ENCODE measurements around the gene BCL2L15. TPM values are rescaled to one million over a fixed set of nuclear protein-coding genes. Genes with fewer than 3 reads are reported as not detected.

Gene BCL2L15
- total and polyA plus RNA-seq, 2 of the 8 experiments (the other 6 are each of a cell fraction or from before 2014, with no cell fraction given), result 0.32 to 0.36 TPM

DNA sequence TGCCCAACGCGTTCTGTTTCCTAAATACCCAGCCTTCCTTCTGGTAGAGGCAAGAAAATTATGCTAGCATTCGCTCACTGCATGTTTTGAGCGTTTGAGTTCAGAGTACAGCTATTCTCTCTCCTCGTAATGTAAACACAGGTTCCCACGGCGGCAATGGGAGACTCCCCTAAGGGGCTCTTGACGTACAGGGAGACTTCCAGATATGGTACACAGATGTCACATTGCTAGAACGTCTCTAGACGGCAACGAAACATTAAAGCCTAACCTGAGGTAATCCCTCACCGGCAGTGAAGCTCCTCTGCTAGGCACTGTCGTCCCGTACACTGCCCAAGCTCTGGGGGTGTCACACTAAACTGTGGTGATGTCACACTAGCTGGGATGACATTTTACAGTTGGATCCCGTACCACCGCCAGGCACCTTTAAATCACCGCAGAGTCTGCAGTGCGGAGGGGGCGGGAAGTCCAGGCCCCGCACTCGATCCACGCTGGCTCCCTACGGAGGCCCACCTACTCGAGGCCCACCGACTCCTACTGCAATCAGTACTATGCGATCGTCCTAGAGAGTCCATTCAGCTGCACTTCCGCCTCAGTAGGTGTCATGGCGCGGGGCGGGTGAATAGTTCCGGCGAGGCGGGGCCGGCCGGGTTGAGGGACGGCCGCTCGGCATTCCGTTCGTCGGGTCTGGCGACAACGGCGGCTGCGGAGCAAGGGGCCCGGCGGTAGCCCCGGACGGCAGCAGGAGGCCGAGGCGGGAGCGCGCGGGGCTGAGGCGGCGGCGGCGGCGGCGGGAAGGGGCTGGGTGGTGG is 41.8 kb upstream of the BCL2L15 start, which contains the start of gene HIPK1 (continued):
- TF ChIP-seq SP4 (IDR thresholded peaks at IDR 0.05; ENCODE audit: low read length), result no peak
- TF ChIP-seq NANOG (IDR thresholded peaks at IDR 0.05; ENCODE audit: insufficient read depth, low read depth, low read length, poor library complexity, severe bottlenecking), result peak; percentile 60
- peak; percentile 56; the same call in 1 of the 2 replicates for TF ChIP-seq CHD2 (IDR thresholded peaks at IDR 0.05; ENCODE audit: low read length)
- no peak for TF ChIP-seq SIRT6 (IDR thresholded peaks at IDR 0.05; ENCODE audit: low read length)
- TF ChIP-seq POLR2AphosphoS5 (IDR thresholded peaks at IDR 0.05; ENCODE audit: low read depth, low read length), result no peak
- TF ChIP-seq TAF1 (IDR thresholded peaks at IDR 0.05; ENCODE audit: low read depth, low read length), result no peak; the same call in none of the 2 replicates
- TF ChIP-seq TEAD4 (IDR thresholded peaks at IDR 0.05; ENCODE audit: low read depth, low read length), result peak; percentile 79
- no peak for TF ChIP-seq RFX5 (IDR thresholded peaks at IDR 0.05; ENCODE audit: borderline replicate concordance, low read depth, low read length)
- TF ChIP-seq CBX5 (IDR thresholded peaks at IDR 0.05; ENCODE audit: low read depth, low read length), result no peak
- no peak for TF ChIP-seq E2F6 (IDR thresholded peaks at IDR 0.05)
- TF ChIP-seq CBX8 (IDR thresholded peaks at IDR 0.05; ENCODE audit: borderline replicate concordance, low read depth, low read length), result no peak
